Stimulated activated CD8-positive, alpha-beta memory T cell treated with anti-CD3 and anti-CD28 coated beads, Interleukin-7, amount 100 ng/mL, for 24 hours (primary cell): ENCODE data around the gene ERN2.
"Not testable (repeated sequence)": the region's sequence is repeated elsewhere in the genome, so short reads cannot be mapped to it uniquely, and the experiment has no call there.

Experiments
- DNase-seq: peaks from one replicate; pipeline ENCODE4 v3.0.0-alpha.2; 2020; ENCODE audit warnings: low read depth

Gene ERN2

DNA sequence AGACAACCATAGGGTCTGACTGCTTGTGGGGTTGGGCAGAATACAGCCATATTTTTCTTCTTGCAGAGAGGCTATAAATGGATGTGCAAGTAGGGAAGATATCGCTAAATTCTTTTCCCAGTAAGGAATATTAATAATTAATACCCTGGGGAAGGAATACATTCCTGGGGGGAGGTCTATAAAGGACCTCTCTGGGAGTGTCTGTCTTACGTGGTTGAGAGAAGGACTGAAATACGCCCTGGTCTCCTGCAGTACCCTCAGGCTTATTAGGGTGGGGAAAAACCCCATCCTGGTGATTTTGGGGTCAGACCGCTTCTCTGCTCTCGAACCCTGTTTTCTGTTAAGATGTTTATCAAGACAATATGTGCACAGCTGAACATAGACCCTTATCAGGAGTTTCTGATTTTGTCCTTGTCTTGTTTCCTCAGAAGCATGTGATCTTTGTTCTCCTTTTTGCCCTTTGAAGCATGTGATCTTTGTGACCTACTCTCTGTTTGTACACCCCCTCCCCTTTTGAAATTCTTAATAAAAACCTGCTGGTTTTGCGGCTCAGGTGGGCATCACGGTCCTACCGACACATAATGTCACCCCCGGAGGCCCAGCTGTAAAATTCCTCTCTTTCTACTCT lies 9.7 kb upstream of the ERN2 start:
- DNase-seq = not testable (repeated sequence)

DNA sequence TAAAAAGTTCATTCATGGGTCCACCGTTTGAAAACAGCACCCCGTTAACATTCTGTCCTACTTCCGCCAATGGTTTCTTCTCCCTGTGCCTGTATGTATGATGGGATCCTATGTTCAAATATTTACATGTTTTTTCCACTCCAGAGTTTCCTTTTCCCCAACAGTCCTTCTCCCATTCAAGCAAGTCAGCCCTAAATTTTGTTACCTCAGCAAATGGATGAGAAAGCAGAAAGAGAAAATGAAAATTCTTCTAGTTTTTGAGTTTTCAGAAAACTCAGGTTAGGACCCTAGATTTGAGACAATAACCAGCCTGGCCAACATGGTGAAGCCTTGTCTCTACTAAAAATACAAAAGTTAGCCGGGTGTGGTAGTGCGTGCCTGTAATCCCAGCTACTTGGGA lies 3.5 kb upstream of the ERN2 start:
- no peak for DNase-seq

DNA sequence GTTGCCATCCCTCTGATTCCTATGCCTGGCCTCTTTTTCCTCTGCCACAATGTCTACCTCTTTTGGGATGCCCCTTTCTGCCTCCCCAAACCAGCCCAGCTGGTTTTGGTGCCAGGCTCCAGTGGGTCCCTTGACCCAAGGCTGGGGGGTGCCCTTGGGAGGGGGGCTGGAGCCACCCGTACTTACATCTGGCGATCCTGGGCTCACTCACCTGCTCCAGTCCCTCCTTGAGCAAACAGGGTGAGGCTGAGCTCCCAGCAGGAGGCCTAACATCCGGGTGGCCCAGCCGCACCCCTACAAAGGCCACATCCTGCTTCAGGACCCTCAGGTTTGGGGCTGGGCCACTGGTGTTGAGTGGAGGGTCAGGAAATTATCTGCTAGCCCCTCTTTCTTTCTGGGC lies 1.2 kb downstream of the ERN2 start:
- no peak for DNase-seq

DNA sequence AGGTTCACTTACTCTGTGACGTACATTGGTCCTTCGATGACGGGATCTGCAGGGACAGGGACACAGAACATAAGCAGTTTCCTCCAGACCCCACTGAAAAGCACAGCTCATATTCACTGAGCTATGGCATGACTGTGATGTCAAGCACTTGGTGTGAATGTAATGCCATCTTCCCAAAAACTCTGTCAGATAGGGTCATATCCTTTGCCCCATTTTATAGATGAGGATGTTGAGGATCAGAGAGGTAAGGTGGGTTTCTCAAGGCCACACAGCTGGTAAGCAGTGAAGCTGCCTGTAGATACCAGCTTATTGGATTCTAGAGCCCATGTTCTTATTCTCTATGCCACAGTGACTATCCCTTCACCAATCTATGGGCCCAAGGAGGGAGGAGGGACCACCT lies 2.5 kb downstream of the ERN2 start:
- no peak for DNase-seq

DNA sequence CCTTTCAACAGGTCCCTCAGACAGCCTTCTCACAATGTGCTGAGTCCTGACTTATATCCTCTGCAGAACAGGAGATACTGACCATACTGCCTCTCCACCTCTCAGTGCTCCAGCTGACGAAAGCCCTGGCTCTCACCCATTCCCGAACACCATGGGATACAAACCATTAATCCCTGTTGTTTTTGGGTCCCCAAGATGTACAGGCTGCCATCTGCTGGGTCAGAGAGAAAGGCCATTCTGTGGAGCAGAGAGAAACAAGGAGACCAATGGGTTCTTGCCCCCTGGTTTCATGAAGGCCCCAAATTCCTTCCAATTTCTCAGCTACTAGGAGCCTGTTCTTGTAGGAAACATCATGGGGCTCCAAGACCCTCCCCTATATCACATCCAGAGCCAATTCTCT lies 3.0 kb downstream of the ERN2 start:
- DNase-seq = no peak

DNA sequence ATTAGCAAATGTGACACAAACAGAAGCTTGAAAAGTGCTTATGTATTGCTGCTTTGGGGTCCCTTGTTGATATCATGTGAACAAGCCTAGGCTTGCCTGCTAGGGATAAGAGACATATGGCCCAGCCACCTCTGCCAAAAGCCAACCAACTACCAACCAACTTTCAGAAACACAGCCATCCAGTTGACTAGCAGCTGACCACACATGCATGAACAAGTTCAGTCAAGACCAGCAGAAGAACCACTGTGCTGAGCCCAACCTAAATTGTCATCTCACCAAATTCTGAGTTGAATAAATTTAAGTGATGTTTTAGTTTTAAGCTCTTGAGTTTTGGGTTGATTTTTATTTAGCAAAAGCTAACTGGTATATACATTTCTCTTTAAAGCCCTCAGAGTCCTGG lies 3.5 kb downstream of the ERN2 start:
- DNase-seq = no peak

DNA sequence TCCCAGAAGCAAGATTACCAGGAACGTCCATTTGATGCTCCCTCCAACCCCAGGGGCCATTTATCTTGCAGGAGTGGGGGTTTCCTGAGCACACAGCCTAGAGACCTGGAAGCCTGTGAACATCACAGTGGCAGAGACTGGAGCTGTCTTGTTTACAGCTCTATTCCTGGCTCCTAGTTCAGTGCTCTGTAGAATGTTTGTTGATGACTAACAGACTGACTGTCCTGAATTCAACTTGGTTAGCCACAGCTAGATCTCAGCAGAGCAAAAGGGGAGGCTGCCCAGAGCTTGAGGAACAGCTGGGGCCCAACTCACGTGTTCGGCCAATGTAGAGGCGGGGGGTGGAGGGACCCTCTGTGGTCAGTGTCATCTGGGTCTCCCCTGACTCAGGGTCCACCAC lies 6.6 kb downstream of the ERN2 start:
- no peak for DNase-seq

DNA sequence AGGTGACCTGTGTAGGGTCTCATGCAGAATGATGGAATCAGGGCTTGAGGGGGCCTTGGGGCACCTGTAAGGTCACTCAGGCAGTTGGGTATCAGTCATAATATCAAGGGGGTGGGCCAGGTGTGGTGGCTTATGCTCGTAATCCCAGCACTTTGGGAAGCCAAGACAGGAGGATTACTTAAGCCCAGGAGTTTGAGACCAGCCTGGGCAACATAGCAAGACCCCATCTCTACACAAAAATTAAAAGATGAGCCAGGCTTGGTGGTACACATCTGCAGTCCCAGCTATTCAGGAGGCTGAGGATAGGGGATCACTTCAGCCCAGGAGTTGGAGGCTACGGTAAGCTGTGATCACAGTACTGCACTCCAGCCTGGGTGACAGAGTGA lies 7.5 kb downstream of the ERN2 start:
- no peak for DNase-seq

DNA sequence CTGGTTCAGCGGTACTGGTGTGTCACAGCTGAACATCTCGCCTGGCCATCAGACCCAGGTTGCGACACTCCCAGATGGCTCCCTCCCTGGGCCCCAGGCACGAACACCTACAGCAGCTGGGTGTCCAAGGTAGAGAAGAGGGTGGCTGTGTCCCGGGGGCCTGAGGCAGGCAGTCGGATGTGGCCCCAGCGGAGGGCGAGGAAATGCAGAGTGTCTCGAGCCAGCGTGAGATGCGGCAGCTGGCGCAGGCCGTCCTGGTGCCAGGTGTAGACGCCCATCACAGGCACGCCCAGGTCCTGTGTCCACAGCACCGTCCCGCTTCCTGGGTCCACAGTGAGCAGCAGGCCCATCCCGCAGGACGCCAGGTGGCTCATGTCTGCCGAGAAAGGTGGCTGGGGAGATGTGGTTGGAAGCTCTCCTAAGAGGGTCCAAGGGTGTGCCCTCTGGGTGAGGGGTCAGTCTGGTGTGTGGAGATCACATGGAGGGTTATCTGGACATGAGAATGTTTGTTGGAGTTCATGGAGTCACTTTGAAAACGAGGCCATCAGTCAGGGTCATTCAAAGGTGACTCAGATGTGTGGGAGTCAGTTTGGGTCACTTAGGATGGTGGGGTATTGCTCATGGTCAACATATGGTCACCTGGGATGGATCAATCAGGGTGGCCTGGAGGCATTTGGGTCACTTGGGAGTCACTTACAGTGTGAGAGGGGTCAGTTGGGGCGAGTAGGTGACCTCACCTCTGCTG lies 8.1 kb downstream of the ERN2 start:
- no peak for DNase-seq

DNA sequence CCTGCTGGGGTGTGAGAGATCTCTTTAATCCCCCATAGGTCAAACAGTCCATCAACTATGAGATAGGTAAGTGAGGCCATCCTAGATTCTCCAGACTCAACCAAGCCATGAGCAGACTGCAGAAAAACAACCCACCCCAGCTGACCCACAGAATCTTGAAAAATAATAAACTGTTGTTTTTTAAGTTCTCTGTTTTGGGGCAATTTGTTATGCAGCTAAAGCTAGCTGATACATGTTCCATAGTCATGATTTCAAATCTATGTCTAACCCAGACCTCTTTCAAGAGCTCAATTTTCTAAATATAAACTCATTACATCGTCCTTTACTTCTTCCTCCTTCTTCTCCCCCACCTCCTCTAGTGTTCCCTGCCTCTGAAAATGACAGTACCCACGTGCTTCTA lies 10.1 kb downstream of the ERN2 start:
- DNase-seq = no peak

DNA sequence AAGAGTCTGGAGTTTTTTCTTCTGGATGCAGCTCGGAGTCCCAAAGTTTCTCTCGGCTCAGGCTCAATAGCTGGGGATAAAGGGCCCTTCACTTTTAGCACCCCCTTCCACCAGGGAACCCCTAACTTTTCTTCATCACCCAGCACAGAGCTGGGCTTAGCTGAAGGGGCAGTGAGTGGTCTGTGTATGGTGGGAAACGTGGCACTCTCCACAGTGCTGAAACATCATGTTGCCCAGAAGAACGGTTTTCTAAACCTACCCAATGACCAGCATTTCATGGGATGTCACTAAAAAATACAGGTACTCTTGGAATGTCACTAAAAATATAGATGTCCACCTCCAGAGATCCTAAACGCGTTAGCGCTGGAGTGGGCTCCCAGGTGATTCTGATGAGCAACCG lies 12.0 kb downstream of the ERN2 start:
- DNase-seq = no peak

DNA sequence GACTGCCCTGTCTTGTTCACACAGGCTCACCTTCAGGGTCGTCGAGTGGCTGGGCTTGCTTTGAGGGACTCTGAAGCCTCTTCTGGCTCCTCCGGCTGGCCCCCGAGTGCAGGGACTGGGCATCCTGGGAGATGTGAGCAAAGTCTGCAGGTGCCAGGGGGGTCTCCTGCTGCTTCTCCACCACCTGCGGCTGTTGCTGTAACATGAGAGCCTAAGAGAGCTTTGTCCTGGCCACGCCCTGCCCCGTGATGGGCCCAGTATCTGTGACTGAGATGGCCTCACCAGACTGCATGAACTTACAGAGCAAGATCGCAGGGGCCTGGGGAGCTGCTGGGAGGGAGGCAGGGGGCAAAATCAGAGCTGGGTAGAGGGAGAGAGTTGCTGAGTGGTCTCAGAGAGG lies 12.5 kb downstream of the ERN2 start:
- no peak for DNase-seq

DNA sequence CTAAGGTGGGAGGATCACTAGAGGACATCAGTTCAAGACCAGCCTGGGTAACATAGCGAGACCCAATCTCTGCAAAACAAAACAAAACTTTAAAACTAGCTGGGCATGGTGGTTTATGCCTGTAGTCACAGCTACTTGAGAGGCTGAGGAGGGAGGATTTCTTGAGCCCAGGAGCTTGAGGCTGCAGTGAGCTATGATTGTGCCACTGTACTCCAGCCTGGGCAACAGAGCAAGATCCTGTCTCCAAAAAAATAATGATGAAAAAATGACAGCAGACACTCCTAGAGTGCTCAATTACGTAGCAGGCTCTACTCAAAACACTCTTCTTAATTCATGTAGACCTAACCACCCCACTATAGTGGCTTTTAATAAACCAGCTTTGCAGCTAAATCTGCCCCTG lies 12.9 kb downstream of the ERN2 start:
- no peak for DNase-seq

DNA sequence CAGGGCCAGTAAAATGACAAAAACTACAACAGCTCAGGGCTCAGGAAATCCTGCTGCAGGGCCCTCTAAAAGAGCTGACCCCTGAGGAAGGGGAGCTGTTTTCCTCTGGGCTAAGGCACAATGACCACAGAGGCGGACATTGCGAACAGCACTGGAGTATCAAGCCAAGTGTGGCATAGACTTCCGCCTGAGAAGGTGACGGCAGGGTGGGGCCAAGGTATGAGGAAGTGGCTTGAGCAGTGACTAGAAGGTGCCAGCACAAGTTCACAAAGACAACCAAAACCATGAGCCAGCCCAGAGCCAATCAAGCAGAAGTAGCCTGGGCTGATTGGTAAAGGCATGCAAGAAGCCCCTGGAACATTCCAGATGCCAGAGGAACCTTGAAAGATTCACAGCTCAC lies 13.9 kb downstream of the ERN2 start:
- DNase-seq = no peak

DNA sequence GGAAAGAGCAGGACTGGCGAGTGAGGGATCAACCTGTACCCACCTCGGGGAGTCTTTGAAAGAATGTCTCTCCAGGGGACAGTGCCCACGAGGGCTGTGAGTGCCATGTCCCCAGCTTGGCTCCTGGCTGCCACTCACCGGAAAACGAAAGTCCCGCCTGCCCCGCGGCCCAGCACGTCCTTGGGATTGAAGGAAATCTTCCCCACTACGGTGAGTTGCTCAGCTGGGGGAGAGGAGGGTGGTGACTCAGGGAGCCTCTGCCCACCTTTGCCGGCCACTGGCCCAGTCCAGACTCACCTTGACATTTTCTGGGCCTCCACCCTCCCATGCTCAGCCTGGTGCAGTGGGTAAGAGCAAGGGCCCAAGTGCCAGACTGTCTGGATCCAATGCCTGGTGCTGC lies 17.3 kb downstream of the ERN2 start:
- DNase-seq = no peak

DNA sequence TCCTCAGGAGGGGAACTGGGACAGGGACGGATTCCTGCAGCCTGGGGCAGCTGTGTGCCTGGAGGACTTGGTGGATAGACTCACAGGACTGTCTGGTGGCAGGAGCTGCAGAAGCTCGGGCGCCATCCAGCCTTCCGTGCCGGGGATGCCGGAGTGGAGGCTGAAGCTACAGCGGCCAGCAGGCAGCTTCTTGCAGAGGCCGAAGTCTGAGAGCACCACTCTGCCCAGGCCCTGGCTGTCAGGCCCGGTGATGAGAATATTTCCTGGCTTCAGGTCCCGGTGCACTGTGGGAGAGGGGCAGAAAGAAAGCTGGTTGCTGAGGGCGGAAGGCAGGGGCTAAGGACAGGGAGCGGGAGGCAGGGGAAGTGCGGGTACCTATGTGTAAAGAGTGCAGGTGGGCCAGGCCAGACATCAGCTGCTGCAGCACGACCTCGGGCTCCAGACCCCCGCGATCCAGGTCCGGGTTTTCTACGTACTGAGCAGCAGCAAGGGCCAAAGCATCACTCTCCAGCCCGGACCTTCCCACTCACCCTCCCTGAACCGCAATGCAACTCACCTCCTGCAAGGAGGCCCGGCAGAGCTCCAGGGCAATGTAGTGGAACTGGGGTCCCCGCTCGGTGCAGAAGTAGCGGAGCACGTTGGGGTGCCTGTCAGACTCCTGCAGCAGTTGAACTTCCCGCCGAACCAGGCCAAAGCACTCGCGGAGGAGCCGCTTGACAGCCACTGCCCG lies 18.2 kb downstream of the ERN2 start:
- no peak for DNase-seq

DNA sequence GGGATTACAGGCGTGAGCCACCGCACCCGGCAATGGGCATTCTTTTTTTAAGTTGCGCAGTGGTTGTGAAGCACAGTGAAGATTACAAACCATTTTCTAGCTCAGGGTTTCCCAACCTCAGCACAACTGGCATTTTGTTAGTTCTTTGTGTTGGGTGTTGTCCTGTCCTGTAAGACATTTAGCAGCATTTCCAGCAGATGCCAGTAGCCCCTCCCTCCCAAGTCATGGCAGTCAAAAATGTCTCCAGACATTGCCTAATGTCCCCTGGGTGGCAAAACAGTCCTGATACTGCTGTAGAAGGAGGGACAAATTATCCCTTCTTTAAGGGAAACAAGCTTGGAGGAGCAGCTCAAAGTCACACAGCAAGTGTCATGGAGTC lies 18.8 kb downstream of the ERN2 start:
- DNase-seq = no peak

DNA sequence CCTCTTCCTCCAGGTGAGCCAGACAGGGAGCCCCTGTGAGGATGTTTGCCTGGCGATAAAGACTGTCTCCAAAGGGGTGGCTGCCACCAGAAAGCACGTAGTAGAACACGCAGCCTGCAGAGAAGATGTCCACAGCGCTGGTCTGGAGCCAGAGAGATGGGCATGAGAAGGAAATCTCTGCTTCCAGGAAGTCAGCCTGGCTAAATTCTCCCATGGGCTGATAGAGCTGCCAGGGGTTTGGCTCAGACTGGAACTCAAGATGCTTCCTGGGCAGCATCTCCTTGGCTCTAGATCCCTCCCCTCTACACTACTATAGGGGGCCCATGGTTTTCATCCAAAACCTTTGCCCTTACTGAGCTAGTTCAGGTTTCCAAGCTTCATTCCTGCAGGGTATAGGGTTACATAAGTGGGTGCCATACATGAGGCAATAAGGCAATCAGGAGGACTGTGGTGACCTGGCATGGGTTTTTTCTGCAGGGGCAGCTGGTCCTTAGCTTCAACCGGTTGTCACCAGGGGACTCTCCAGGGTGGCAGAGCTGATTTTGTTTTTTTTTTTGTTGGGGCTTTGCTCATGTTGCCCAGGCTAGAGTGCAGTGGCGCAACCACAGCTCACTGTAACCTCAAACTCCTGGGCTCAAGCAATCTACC lies 20.7 kb downstream of the ERN2 start:
- DNase-seq = no peak

DNA sequence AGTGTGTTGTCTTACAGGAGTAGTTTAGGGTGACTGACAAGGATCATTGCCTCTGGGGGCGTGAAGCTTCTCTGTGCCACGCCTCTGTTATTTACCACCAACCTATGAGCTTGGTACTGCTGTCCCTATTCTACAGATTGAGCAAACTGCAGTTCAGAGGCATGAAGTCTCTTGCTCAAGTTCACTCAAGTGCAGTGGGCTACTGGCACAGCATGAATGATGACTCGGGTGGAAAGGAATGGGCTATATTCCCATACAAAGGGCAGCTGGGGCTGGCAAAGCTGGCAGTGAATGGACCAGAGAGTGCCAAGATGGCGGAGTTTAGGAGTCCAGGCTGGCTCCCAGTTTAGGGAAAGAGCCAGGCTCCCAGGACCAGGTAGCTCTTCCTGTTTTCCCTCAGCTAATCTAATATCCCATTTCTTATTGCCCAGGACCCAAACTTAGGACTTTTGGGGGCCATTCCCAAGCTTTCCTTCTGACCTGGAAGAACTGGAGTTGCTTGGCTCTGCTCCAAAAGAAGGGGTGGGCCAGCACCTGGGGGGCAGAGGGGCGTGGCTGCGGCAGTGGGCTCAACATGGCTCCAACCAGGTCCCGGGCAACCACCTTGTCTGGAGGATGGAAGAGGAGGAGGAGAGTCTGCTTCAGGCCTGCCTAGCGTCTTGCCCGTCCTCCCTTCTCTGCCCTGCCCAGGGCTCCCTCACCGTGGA lies 21.4 kb downstream of the ERN2 start:
- no peak for DNase-seq

DNA sequence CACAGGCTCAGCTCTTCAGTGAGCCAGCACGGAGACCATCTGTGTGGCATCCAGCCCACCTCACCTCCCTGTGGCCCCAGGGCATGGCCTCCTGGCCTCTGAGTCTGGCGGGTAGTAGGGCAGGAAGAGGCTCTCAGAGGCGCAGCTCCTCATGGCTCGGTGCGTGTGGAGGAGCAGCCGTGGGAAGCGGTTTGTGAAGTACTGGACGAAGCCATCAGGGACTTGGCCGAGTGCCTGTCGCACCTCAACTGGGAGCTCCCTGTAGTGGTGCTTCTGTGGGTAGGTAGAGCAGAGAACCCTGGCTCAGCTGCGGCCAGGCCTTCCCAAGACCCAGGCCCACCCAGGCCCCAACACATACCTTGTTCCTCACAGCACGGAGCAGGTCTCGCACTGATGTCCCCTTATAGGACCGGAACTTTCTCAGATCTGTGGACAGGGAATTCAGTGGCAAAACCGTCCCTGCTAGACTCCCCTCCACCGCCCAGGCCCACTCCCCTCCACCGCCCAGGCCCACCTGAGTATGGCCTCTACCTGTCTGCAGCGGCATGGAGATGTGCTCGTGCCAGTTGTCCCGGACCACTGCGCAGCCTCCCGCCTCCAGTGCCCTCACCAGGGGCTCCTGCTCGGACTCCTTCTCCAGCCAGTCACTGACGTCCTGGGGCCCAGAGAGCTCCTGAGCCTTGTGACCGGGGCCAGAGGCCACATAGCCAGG lies 22.1 kb downstream of the ERN2 start:
- no peak for DNase-seq

DNA sequence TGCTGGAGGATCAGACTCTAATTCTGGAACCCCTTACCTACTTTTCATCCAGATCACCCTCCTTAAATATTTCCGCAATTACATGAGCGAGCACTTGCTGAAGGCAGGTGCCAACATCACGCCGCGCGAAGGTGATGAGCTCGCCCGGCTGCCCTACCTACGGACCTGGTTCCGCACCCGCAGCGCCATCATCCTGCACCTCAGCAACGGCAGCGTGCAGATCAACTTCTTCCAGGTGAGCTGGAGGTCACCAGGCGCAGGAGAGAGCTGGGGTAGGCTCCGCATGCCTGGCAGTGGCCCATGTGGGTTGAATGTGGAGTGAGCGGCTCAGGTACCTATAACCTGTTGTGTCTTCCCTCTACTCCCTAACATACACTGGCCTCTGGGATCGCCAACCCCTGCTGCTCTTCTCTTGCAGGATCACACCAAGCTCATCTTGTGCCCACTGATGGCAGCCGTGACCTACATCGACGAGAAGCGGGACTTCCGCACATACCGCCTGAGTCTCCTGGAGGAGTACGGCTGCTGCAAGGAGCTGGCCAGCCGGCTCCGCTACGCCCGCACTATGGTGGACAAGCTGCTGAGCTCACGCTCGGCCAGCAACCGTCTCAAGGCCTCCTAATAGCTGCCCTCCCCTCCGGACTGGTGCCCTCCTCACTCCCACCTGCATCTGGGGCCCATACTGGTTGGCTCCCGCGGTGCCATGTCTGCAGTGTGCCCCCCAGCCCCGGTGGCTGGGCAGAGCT lies 23.4 kb downstream of the ERN2 start:
- DNase-seq = no peak
